HepG2 (cell line): ENCODE results near the gene FBXO2. TPM values are rescaled to one million over a fixed set of nuclear protein-coding genes. Genes with fewer than 3 reads are reported as not detected.

Experiments used
- ARNT ChIP-seq: fragments of 450-650 bp; IDR thresholded peaks from 2 replicates; pipeline ENCODE4 v1.6.1; 2017
- BRCA1 ChIP-seq: sonication (generic); formaldehyde crosslinking; IDR thresholded peaks from 2 replicates; pipeline ENCODE4 v1.4.0; 2020; ENCODE audit warnings: missing genetic modification reagents
- CCDC6 ChIP-seq: sonication (generic); formaldehyde crosslinking; IDR thresholded peaks from 2 replicates; pipeline ENCODE4 v1.8.1; 2022; ENCODE audit warnings: mild to moderate bottlenecking, missing genetic modification reagents, moderate library complexity
- FOXM1 ChIP-seq: sonication (generic); formaldehyde crosslinking; IDR thresholded peaks from 2 replicates; pipeline ENCODE4 v1.5.0; 2020; ENCODE audit warnings: missing genetic modification reagents
- GATAD1 ChIP-seq: IDR thresholded peaks from 2 replicates; pipeline ENCODE4 v1.6.1; 2016; ENCODE audit warnings: missing genetic modification reagents, missing compliant biosample characterization
- HMG20B ChIP-seq: conservative IDR thresholded peaks from 2 replicates; pipeline ENCODE4 v1.6.1; 2016; ENCODE audit warnings: missing genetic modification reagents, missing compliant biosample characterization
- KMT2B ChIP-seq: IDR thresholded peaks from 2 replicates; pipeline ENCODE4 v1.6.1; 2016; ENCODE audit warnings: missing genetic modification reagents, missing compliant biosample characterization
- MBNL3 ChIP-seq: fragments of 250-450 bp; sonication (Bioruptor Pico); conservative IDR thresholded peaks from 2 replicates; pipeline ENCODE4 v1.8.0; 2022; ENCODE audit warnings: mild to moderate bottlenecking, inconsistent platforms
- MIER3 ChIP-seq: IDR thresholded peaks from 2 replicates; pipeline ENCODE4 v1.6.1; 2016; ENCODE audit warnings: missing compliant biosample characterization, borderline replicate concordance
- NR2C2 ChIP-seq: sonication (generic); formaldehyde crosslinking; IDR thresholded peaks from 2 replicates; pipeline ENCODE4 v1.4.0; 2020; ENCODE audit warnings: missing genetic modification reagents, mild to moderate bottlenecking, moderate library complexity, borderline replicate concordance
- POLR2A ChIP-seq, 2 experiments: IDR thresholded peaks; 2 replicates each; pipeline ENCODE4 v1.6.1; 2011; ENCODE audit warnings: low read depth in 2 of 2, low read length in 2 of 2, mild to moderate bottlenecking in 1 of 2, moderate library complexity in 1 of 2; ENCODE audit not compliant: insufficient read depth in 1 of 2
- RARG ChIP-seq: sonication (generic); formaldehyde crosslinking; IDR thresholded peaks from 2 replicates; pipeline ENCODE4 v1.4.0; 2020; ENCODE audit warnings: low read depth, mild to moderate bottlenecking, missing genetic modification reagents
- TEAD3 ChIP-seq: optimal IDR thresholded peaks from 2 replicates; pipeline ENCODE3; 2016; ENCODE audit warnings: borderline replicate concordance
- U2AF2 ChIP-seq: fragments of 200-400 bp; formaldehyde crosslinking; IDR thresholded peaks from 2 replicates; pipeline ENCODE4 v1.6.1; 2017; ENCODE audit warnings: low read depth, mild to moderate bottlenecking, low read length
- ZBTB8A ChIP-seq: sonication (generic); formaldehyde crosslinking; IDR thresholded peaks from 2 replicates; pipeline ENCODE4 v1.4.0; 2020; ENCODE audit warnings: mild to moderate bottlenecking, low read depth, missing genetic modification reagents, borderline replicate concordance
- ZNF296 ChIP-seq: sonication (generic); formaldehyde crosslinking; conservative IDR thresholded peaks from 2 replicates; pipeline ENCODE4 v1.5.0; 2020; ENCODE audit warnings: mild to moderate bottlenecking, missing genetic modification reagents
- ZNF317 ChIP-seq: sonication (generic); formaldehyde crosslinking; IDR thresholded peaks from 2 replicates; pipeline ENCODE4 v1.5.0; 2020; ENCODE audit warnings: mild to moderate bottlenecking, missing genetic modification reagents
- ZNF570 ChIP-seq: sonication (generic); formaldehyde crosslinking; IDR thresholded peaks from 2 replicates; pipeline ENCODE4 v1.4.0; 2020; ENCODE audit warnings: mild to moderate bottlenecking, missing genetic modification reagents, borderline replicate concordance
- ZNF839 ChIP-seq: sonication (generic); formaldehyde crosslinking; IDR thresholded peaks from 2 replicates; pipeline ENCODE4 v1.4.0; 2020; ENCODE audit warnings: missing genetic modification reagents, mild to moderate bottlenecking, borderline replicate concordance
- polyA plus RNA-seq, 8 experiments: library from polyadenylated mRNA; depleted of rRNA in 3 of 8; stranded (reverse) in 7 of 8; unstranded in 1 of 8; fragments of >200 nt; fragmentation: Illumina TruSeq in 4 of 8; extraction: Trizol in 4 of 8; gene quantifications; 2 replicates each; pipeline versions ENCODE4 v1.2.1 to v1.2.3, GENCODE V29; 2011 to 2016; ENCODE audit warnings: low read depth in 4 of 8, missing spikeins in 1 of 8, mixed read lengths in 1 of 8; ENCODE audit not compliant: insufficient read depth in 1 of 8
- total RNA-seq, 5 experiments: library from RNA; depleted of rRNA; stranded (reverse); fragments of >200 nt; fragmentation: Illumina TruSeq; extraction: Trizol; gene quantifications; 2 replicates each; pipeline ENCODE4 v1.2.3, GENCODE V29; 2016; ENCODE audit warnings: low read depth in 1 of 5
- TF ChIP-seq, protein P1 (sequence below): sonication (generic); formaldehyde crosslinking; IDR thresholded peaks from 2 replicates; pipeline ENCODE4 v1.5.1; 2020; ENCODE audit warnings: missing genetic modification reagents, mild to moderate bottlenecking, borderline replicate concordance
- TF ChIP-seq, protein P2 (sequence below), 2 experiments: fragments of 450-650 bp in 1 of 2; sonication (generic) in 1 of 2; formaldehyde crosslinking; IDR thresholded peaks; 2 replicates each; pipeline versions ENCODE4 v1.5.0 to v1.8.0; 2020 to 2022; ENCODE audit warnings: mild to moderate bottlenecking in 1 of 2, missing genetic modification reagents in 1 of 2
- TF ChIP-seq, protein P3 (sequence below): sonication (generic); formaldehyde crosslinking; IDR thresholded peaks from 2 replicates; pipeline ENCODE4 v1.4.0; 2020; ENCODE audit warnings: mild to moderate bottlenecking, missing genetic modification reagents
- TF ChIP-seq, protein P4 (sequence below): sonication (generic); formaldehyde crosslinking; conservative IDR thresholded peaks from 2 replicates; pipeline ENCODE4 v1.4.0; 2020; ENCODE audit warnings: missing genetic modification reagents
- TF ChIP-seq, protein P5 (sequence below): sonication (generic); formaldehyde crosslinking; IDR thresholded peaks from 2 replicates; pipeline ENCODE4 v1.8.1; 2022; ENCODE audit warnings: low read depth, mild to moderate bottlenecking, missing genetic modification reagents

FBXO2 gene
- total and polyA plus RNA-seq, 2 of the 13 experiments (the other 11 are each of a cell fraction or from before 2014, with no cell fraction given): 79.3 to 112 TPM

DNA sequence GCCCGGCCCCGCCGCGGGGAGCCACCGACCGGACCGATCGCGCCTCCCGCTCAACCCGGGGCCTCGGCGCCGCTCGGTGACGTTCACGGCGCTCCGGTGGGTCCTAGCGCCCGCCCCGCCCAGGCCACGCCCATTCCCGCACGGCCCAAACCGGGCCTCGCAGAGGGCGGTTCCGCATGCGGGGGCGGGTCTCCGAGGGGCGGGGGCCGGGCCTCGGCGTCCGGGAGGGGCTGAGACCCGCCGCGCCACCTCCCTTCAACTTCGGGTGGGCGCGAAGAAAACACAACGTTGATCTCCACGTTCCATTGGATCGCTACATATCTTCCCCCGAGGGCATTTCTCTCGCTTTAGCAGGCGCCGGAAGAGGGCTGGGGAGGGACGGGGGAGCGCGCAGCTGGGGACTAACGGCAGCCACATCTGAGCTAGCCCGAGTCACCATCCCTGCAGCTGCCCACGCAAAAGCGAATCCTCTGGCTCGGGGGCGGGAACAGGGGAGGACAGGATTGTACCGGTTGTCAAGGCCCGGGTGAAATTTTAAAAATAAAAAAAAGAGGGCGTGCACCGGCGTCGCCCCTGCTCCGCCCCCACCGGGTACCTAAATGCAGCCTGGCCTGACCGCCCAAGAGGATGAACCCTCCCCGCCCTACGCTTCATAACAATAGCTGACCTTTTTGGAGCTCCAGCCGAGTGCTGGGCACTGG lies 27.0 kb upstream of the FBXO2 start, which contains the start of gene MAD2L2 (continued):
- TF ChIP-seq MIER3 (CRISPR knock-in tag): 0 out of 2 replicates have a peak, but pooled peaks have one; percentile 46
- TF ChIP-seq, protein P1, sequence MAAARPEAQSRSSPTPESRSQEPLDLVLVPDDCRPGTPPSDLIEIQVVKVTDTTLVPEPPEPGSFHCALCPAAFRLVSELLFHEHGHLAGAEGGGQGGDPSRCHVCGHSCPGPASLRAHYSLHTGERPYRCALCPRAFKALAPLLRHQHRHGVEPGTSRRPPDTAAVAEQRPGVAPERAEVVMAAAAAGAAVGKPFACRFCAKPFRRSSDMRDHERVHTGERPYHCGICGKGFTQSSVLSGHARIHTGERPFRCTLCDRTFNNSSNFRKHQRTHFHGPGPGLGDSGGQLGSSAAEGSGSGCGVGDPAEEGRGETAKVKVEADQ: no peak
- TF ChIP-seq ARNT: no peak
- peak; percentile 43 to 78; a peak in 2 of 4 replicates for TF ChIP-seq POLR2A (IDR thresholded peaks at IDR 0.05; ENCODE audit: insufficient read depth in 1 of 2, low read depth in 2 of 2, low read length in 2 of 2)
- no peak for TF ChIP-seq ZBTB8A (CRISPR knock-in tag)
- peak; percentile 82 for TF ChIP-seq GATAD1
- peak; percentile 61 for TF ChIP-seq TEAD3 (CRISPR knock-in tag)
- 0 out of 2 replicates have a peak, but pooled peaks have one; percentile 31 for TF ChIP-seq KMT2B (CRISPR knock-in tag)
- no peak for TF ChIP-seq ZNF570 (CRISPR knock-in tag)
- no peak for TF ChIP-seq FOXM1 (CRISPR knock-in tag)
- TF ChIP-seq U2AF2: no peak
- TF ChIP-seq BRCA1: no peak
- no peak for TF ChIP-seq CCDC6 (CRISPR knock-in tag)
- TF ChIP-seq ZNF296: no peak
- TF ChIP-seq, protein P2, sequence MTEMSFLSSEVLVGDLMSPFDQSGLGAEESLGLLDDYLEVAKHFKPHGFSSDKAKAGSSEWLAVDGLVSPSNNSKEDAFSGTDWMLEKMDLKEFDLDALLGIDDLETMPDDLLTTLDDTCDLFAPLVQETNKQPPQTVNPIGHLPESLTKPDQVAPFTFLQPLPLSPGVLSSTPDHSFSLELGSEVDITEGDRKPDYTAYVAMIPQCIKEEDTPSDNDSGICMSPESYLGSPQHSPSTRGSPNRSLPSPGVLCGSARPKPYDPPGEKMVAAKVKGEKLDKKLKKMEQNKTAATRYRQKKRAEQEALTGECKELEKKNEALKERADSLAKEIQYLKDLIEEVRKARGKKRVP (CRISPR knock-in tag; IDR thresholded peaks at IDR 0.05): peak in 1 of 2 experiments; percentile 44; a peak in 1 of 4 replicates
- no peak for TF ChIP-seq ZNF317
- TF ChIP-seq RARG (CRISPR knock-in tag): no peak
- no peak for TF ChIP-seq HMG20B
- no peak for TF ChIP-seq MBNL3
- 0 out of 2 replicates have a peak, but pooled peaks have one; percentile 31 for TF ChIP-seq NR2C2 (CRISPR knock-in tag)
- TF ChIP-seq, protein P3, sequence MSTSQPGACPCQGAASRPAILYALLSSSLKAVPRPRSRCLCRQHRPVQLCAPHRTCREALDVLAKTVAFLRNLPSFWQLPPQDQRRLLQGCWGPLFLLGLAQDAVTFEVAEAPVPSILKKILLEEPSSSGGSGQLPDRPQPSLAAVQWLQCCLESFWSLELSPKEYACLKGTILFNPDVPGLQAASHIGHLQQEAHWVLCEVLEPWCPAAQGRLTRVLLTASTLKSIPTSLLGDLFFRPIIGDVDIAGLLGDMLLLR (CRISPR knock-in tag): no peak
- TF ChIP-seq ZNF839 (CRISPR knock-in tag): no peak
- TF ChIP-seq, protein P4, sequence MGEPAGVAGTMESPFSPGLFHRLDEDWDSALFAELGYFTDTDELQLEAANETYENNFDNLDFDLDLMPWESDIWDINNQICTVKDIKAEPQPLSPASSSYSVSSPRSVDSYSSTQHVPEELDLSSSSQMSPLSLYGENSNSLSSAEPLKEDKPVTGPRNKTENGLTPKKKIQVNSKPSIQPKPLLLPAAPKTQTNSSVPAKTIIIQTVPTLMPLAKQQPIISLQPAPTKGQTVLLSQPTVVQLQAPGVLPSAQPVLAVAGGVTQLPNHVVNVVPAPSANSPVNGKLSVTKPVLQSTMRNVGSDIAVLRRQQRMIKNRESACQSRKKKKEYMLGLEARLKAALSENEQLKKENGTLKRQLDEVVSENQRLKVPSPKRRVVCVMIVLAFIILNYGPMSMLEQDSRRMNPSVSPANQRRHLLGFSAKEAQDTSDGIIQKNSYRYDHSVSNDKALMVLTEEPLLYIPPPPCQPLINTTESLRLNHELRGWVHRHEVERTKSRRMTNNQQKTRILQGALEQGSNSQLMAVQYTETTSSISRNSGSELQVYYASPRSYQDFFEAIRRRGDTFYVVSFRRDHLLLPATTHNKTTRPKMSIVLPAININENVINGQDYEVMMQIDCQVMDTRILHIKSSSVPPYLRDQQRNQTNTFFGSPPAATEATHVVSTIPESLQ: no peak
- TF ChIP-seq, protein P5, sequence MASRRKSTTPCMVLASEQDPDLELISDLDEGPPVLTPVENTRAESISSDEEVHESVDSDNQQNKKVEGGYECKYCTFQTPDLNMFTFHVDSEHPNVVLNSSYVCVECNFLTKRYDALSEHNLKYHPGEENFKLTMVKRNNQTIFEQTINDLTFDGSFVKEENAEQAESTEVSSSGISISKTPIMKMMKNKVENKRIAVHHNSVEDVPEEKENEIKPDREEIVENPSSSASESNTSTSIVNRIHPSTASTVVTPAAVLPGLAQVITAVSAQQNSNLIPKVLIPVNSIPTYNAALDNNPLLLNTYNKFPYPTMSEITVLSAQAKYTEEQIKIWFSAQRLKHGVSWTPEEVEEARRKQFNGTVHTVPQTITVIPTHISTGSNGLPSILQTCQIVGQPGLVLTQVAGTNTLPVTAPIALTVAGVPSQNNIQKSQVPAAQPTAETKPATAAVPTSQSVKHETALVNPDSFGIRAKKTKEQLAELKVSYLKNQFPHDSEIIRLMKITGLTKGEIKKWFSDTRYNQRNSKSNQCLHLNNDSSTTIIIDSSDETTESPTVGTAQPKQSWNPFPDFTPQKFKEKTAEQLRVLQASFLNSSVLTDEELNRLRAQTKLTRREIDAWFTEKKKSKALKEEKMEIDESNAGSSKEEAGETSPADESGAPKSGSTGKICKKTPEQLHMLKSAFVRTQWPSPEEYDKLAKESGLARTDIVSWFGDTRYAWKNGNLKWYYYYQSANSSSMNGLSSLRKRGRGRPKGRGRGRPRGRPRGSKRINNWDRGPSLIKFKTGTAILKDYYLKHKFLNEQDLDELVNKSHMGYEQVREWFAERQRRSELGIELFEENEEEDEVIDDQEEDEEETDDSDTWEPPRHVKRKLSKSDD (CRISPR knock-in tag): no peak
